HG02571 (cell line): ENCODE measurements around the gene RASL10B.

Source experiments
- ATAC-seq: cut with Tn5 transposase; IDR thresholded peaks from one replicate; pipeline ENCODE4 v1.9.1; 2021; ENCODE audit warnings: mild to moderate bottlenecking, moderate library complexity; ENCODE audit not compliant: unreplicated experiment

Gene RASL10B

GRCh38 chr17:35791681-35792350 lies 60.4 kb downstream of the RASL10B start:
- ATAC-seq, result no peak
